HG03139 (cell line): ENCODE measurements around the gene PDSS2.

Experiments used
- ATAC-seq: cut with Tn5 transposase; IDR thresholded peaks from one replicate; pipeline ENCODE4 v1.9.1; 2021; ENCODE audit not compliant: unreplicated experiment

Gene PDSS2

DNA sequence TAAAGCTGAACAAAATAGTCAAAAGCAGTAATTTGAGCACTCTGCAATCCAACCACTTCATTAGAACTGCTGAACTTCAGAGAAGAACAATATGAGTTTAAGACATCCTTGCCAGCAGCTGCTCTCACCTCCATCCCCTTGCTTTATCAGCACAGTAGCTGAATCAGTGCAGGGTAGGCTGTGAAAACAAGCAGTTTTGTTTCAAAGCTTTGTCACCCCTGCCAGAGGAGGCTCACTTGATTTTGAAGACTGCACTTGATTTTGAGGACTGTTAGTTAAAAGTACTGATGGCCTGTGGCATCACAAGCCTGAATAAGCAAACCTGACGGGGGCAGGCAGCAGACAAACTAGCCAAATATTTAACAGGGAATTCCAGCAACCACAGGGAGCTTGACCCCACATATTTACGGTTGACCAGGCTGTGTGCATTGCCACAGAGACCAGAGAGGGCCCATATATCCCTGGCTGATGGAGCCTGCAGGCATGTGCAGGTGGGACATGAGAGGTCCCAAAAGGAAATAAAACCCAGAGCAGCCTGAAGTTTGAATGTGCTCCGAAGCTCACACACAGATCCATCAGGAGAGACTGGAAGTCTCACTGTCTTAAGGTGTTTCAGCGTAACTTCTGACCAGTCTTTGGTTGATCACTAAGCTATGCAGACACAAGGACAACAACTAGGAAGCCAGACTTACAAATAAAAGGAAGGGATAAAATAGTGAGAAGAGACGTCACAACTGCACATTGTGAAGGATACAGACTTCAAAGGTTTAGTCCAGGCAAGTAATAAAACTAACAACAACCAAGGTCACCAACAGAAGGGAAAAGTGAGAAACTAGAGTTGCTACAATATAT lies 97.4 kb downstream of the PDSS2 start:
- no peak for ATAC-seq

DNA sequence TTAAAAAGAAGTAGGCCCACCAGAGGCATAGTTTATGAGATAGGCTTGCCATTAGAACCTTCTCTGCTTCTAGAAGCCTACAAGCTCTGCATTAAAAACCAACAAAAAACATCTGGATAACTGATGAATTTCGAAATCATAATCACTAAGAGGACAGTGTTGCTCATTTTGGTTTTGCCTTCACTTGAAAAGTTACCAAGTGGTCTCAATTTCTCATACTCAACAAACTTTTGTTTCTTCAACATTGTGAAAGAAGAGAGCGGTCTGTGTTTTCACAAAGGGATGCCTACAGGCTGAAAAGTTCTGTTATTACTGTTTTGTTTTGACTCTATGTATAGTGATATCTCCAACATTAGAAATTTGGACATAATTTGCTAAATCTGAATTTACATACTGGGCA lies 98.9 kb downstream of the PDSS2 start:
- ATAC-seq = no peak

GRCh38 chr6:107357842-107358241 lies 101.5 kb downstream of the PDSS2 start:
- ATAC-seq = no peak

DNA sequence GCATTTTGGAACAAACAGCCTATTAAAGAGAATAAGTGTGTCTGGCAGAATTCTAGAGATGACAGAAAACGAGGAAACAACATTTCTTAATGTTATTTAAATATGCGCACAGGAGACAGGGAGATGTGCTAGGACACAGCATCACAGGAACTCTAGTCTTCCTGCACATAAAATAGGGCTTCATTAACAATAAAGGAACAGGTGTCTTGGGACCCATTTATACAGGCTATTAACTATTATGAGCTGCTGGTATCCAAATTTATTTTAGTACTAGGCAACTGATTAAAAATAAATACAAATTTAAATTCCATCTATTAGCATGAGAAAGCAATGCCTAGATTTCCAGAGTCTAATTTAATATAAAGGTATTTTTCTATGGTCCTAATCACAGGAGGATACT lies 102.3 kb downstream of the PDSS2 start:
- no peak for ATAC-seq

DNA sequence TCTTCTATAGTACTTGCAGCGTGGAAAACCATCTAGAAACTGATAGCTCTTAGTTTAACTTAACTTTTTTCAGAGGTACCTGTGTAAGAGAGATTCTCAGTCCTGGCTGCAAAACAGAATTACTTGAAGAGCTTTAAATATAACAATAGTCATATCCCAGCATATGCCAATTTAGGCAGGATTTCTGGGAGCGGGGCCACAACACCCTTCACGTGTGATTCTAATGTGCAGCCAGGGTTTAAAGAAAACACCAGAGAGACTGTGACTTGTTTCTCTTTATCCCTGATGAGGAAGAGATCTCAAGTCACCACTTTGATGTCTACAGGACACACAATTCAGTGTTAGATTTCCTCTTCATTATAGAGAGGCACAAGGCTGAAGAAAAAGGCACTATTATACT lies 103.7 kb downstream of the PDSS2 start:
- no peak for ATAC-seq

- ATAC-seq = no peak
Measured at GRCh38 chr6:107354451-107354850, 104.9 kb downstream of the PDSS2 start.

DNA sequence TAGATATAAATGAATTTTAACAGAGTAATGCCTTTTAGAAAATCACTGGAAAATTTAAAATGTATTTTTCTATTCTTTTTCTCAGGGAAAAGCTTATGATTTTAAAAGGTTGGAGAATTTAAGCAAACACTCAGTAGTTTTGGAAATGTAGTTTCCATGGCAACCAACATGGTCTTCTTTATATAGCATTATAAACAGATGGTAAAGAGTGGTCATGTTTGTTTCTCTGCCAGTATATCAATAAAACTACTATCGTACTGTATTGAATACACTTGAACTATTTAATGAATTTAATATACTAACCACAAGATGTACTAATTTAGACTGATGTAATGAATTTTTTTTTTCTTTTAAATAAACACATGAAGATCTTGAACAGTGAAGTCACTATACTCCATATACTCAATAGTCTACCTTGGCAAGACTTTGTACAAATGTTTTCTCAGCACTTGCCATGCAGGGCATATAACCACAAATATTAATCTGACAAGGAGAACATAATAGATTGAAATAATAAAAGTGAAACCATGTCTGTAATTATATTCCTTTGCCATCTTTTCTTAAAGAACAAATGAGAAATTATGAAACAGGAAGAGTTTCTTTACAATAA lies 105.5 kb downstream of the PDSS2 start:
- ATAC-seq = no peak

GRCh38 chr6:107348224-107348623 lies 111.1 kb downstream of the PDSS2 start:
- ATAC-seq = no peak

GRCh38 chr6:107345393-107345792 lies 114.0 kb downstream of the PDSS2 start:
- no peak for ATAC-seq

DNA sequence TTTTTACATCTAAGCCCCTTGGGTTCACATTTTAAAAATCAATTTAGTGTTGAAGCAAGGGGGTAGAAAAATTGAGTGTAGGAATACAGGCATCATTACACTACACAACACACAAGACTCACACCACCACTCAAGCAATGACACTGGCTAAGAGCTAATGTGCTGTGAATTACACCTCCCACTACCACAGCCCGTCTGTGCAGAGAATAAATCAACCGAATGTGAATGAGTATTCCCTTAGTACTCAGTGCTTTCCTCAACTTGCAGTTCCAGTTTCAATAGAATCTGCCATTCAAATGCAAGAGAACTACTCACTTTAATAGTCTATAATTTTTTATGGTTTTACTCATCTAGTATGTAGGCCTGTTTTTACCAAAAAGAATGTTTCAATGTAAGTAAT lies 114.4 kb downstream of the PDSS2 start:
- no peak for ATAC-seq

DNA sequence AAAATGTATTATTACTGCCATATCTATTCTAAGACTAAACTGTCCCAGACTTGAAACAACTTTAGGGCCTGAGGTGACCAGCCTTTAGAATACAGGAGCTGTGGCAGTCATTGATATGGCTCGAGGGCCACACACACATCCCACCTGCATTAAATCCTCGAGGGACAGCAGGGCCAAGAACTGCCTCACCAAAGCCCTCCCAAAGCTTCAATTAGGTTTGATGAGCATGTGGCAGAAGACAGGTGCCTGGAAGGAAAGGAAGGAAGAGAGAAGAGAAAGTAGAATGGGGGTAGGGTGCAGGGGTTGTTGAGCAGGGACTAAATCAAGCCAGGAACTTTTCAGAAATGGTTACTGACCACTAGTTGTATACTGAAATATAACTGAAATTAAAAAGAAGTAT lies 115.0 kb downstream of the PDSS2 start:
- no peak for ATAC-seq

GRCh38 chr6:107342144-107342543 lies 117.2 kb downstream of the PDSS2 start:
- ATAC-seq = no peak

- ATAC-seq = no peak
Measured at GRCh38 chr6:107340881-107341280, 118.5 kb downstream of the PDSS2 start.

DNA sequence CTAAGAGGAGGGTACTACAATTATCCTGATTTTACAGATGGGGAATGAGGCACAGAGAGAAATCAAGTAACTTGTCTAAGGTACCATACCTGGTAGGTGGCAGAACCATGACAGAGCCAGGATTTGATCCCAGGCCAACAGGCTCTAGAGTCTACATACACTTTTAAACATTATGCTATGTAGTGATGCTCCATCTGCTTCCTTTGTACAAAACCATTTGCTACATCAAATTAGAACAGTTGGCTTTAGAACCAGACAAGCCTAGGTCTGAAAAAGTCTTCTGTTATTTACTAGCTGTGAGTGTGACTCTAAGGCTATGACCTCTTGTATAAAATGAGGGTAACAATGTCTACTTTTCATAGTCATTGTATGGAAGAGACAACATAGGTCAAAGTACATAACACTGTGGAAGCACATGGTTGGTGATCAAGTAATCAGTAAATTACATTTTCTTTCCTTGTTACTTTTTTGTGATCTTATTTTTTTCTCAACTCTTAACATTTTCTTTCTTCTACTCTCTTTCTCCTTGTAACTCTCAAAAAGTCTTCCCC lies 122.1 kb downstream of the PDSS2 start:
- no peak for ATAC-seq

DNA sequence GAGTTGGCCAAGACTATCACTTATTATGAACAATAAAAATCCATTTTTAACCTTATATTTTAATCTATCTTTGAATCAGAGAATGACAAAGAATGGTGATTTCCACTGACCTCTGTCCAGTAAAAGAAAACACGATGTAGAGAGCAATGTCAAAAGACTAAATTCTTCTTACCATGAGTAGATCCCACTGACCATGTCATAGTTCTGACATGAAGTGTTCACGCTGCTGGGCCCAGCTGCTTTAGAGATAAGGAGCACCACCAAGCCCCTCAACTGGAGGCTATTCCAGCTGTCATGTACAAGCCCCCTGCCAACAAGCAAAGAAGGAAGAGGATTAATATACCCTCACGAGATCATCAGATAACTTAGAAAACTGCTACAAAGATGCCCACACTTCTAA lies 125.3 kb downstream of the PDSS2 start:
- ATAC-seq = no peak

- ATAC-seq = no peak
Measured at GRCh38 chr6:107333491-107333890, 125.9 kb downstream of the PDSS2 start.

DNA sequence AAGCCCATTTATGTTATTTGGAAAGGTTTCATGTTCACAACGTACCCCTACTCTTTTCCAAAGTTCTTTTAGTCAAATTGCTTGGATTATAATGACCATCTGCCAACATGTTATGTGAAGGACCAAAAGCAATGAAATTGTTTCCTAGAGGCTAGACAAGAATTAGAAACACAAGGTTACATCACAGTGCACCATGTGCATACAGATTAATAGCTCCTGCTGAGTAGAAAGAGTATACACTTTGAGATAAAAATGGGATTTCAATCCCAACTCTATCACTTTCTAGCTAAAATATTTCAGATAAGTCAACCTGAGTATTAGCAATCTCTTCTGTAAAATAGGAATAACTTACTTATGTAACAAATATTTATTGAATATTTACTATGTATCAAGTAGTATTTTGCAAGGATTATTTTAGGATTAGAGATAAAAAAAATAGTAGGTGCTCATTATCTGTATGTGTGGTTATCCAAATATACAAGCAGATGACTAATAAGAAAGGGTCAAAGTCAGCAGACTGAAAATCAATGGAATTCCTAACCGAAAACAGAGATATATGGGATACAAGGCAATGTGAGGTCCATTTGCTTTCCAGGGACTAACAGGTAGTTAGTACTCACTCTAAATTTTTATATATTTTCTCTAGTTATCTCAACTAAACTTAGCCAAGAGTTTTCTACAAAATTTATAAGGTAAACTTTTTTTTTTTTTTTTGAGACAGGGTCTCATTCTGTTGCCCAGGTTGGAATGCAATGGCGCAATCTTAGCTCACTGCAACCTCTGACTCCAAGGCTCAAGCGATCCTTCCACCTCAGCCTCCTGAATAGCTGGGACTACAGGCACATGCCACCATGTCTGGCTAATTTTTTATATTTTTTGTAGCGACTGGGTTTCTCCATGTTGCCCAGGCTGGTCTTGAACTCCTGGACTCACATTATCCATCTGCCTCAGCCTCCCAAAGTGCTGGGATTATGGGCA lies 127.7 kb downstream of the PDSS2 start:
- ATAC-seq = no peak

GRCh38 chr6:107330168-107330567 lies 129.2 kb downstream of the PDSS2 start:
- peak; percentile 98 for ATAC-seq

GRCh38 chr6:107329063-107329860 lies 130.1 kb downstream of the PDSS2 start:
- ATAC-seq = no peak

- ATAC-seq = no peak
Measured at GRCh38 chr6:107328081-107328480, 131.3 kb downstream of the PDSS2 start.
